NCI-H1417 treated with DMSO at 0.1 percent for 48 hours (cell line): ENCODE measurements around the gene ZFAND3.

Experiments used
- DNase-seq: peaks from one replicate; lab custom pipeline; 2025; lab: John Stamatoyannopoulos, UW

The ZFAND3 gene

GRCh38 chr6:38134704-38135088, 315.2 kb downstream of the ZFAND3 start:
- DNase-seq = no peak

DNA sequence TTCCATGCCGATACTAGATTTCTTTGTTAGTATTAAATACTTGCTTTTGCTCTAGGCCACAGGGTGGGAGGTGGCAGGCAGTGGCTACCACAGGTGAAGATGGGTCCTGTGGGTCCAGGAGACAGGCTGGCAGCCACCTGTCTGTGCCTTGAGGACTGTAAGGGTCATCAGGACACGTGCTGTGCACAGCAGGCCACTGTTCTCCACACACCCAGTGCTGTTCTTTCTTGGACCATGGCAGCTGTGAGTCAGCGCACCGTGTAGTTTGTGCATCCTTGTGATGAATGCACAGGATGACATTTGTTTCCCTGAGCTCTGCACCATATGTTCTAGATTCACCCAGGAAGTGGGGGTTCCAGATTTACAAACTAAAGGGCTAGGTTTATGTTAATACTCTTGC, 317.0 kb downstream of the ZFAND3 start:
- no peak for DNase-seq

- no peak for DNase-seq
Observed at GRCh38 chr6:38137608-38138265, 318.2 kb downstream of the ZFAND3 start.

- no peak for DNase-seq
Observed at GRCh38 chr6:38138374-38138773, 318.8 kb downstream of the ZFAND3 start.

DNA sequence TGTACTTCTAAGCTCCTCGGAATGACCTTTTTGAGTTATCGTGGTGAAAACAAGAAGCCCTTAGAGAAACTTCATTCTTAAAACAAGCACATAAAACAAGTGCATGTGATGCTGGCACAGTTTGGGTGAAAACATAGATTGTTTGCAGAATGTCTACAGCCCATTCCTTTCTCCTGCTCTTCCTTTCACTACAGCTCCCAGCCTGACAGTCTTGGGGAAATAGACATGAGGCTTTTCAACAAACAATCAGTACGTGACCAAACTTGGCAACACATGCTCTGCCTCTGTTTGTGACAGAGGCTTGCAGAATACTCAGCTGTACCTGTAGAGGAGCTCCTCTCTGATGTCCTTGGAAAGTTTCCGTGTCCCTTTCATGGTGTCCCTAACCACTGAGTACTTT, 321.6 kb downstream of the ZFAND3 start:
- DNase-seq = no peak

DNA sequence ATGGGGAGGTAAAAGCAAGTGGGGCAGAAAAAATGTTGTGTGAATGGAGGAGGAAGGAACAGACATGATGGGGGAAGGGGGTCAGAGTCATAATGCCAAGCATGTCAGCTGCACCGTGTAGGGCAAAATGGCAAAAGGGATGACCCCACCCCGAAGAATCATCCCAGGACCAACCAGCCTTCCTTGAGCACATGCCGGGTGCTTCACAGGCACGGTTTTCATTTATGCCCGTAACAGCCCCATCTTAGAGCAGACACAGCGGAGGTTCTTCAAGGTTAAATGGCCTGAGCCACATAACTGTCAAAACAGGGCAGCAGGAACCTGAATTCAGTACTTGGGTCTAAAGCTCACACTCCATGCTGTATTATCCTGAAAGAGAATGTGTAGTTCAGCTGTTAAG, 322.2 kb downstream of the ZFAND3 start:
- DNase-seq = no peak

DNA sequence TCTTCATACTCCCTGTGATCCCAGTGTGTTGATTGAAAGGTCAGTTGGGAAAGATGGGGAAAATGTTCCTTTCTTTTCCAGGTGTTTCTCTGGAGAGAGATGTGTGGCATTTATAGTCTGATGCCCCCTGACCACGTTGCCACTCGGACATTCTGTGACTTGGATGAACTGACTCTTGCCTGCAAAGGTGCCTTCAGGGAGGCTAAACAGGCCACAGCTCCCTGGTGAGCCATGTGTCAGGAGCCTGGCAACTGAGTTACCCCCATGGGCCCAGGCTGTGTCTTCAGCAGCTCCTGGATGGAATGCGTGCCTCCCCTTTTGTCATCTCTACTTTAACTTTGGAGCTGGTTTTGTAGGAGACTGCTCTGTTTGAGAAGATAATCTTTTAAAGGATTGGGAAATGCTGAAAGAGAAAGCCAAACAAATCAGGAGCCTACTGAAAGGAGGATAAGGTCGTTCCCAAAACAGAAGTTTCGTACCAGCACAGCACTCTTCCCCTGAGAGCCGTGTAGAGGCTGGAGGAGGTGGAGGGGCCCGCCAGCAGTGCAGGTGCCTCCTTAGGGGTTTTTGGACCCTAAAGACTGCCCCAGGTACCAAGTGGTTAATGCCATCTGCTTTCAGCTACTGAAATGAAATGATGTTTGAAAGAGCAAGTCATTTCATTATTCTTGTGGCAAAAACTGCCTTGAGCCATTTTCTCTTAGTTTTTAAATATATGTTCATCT, 322.8 kb downstream of the ZFAND3 start:
- DNase-seq = no peak

GRCh38 chr6:38143191-38144150, 323.9 kb downstream of the ZFAND3 start:
- DNase-seq = no peak

- DNase-seq = no peak
Observed at GRCh38 chr6:38144365-38144945, 324.9 kb downstream of the ZFAND3 start.

DNA sequence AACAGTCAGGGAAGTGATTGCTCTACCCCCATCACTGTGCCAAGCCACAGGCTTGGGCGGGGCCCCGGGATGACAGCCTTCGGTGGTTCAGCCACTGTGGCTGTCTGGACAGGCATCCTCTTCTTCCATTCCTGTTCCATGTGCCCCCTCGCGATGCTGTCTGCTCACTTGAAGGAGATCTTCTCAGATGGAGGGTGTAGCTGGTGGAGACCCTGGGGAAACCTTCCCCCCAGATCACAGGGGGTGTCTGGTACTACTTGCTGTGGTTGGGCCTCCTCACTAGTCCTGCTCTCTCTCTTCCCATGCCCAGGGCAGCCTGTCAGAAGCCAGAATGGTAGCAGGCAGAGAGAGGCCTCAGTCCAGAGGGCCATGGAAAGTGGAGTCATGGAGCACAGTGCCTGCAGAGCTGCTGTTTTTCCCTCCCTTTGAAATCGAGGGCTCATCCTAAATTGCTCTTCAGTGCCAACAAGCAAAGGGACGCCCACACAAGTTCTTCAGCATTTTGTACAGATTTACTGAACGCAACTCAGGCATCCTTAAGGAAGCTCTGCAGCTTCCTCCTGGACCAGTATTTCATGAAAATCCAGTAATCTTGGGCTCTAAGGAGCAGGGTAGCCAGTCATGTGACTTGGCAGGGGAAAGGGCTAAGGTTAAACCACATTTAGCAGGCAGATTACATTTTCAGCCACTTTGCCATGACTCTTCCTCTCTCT, 326.6 kb downstream of the ZFAND3 start:
- no peak for DNase-seq

- no peak for DNase-seq
Observed at GRCh38 chr6:38146734-38147027, 327.2 kb downstream of the ZFAND3 start.

GRCh38 chr6:38148606-38149005, 329.1 kb downstream of the ZFAND3 start:
- DNase-seq = no peak

- DNase-seq = no peak
Observed at GRCh38 chr6:38149531-38149930, 330.0 kb downstream of the ZFAND3 start.

DNA sequence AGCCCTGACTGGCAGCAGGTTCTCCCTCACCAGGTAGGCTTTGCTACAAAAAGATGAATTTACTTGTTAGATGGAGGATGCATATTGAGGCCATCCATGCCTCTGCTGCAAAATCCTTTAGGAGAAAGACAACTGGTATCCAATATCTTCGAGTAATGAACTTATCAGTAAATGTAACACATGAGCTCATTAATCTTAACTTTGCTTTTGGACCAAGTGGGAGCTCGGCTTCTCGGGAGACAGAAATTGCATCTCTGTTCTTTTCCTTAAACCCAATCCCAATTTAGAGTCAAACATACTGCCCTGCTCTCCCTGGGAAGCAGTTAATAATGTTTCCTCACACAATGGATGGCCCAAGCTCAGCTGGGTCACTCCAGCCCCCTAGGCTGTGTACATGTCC, 330.5 kb downstream of the ZFAND3 start:
- no peak for DNase-seq

DNA sequence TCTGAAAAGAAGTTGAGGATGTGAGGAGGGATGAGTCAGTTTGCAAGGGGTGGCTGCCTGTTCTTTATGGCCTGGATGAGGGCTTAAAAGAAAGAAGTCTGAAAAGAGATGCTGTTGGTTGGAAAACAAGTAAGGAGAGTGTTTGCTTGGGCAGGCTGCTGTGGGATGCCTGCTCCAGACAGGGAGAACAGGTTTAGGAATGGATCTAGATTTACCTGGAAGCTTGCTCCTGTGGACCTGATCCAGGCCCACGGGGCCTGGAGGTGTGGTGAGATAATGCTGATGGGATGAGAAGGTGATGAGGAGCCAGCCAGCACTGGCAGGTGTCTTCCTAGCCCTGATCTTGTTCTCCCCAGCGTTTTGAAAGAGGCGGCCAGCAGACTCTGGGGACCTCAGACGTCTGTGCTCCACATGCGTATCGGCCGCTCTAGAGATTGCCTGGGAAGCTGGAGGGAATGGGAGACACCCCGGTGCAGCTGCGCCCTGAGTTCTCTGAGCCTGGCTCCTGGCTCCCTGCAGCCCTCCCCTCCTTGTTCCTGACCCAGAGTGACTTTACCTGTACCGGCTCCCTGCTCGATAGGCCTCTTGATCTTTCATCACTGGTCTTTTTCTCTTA, 331.3 kb downstream of the ZFAND3 start:
- DNase-seq = no peak

DNA sequence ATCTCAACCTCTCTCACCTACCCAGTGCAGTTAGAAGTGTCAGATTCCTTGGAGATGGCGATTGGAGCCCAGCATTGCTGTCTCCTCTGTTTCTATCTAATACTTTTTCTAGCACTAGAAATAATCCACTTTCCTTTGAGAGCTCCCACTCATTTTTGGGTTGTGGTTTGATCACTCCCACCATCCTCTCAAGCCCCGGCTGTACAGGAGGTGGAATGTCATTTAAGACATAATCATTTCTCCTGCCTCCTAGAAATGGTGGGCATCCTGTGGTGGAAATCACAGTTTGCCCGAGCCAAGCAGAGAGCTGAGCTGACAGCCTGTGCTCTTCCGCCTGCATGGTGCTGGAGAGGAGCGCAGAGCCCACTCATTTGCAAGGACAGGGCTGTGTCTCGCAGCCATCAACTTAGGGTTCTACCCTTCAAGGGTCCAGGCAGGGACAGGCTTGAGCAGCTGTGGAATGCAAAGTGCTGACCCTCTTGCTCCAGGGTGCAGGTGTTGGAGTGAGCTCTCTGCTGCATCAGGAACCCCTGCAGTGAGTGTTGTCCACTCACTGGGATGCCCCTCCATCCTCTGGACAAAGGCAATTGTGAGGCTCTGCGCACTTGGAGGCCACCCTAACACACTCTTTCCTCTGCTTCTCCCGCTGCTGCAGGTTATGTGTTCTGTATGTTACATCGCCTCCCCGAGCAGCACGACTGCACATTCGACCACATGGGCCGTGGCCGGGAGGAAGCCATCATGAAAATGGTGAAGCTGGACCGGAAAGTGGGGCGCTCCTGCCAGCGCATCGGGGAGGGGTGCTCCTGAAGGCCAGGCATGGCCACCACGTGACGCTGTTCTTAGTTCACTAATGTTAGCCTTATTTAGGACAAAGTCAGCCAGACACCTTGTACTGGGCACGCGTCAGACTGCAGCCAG, 332.3 kb downstream of the ZFAND3 start:
- DNase-seq = no peak

- no peak for DNase-seq
Observed at GRCh38 chr6:38152620-38153019, 333.1 kb downstream of the ZFAND3 start.

GRCh38 chr6:38153076-38153797, 333.7 kb downstream of the ZFAND3 start:
- DNase-seq = no peak

GRCh38 chr6:38153798-38154345, 334.3 kb downstream of the ZFAND3 start:
- no peak for DNase-seq
